Measurements from ENCODE around the gene POMGNT1.

DNA sequence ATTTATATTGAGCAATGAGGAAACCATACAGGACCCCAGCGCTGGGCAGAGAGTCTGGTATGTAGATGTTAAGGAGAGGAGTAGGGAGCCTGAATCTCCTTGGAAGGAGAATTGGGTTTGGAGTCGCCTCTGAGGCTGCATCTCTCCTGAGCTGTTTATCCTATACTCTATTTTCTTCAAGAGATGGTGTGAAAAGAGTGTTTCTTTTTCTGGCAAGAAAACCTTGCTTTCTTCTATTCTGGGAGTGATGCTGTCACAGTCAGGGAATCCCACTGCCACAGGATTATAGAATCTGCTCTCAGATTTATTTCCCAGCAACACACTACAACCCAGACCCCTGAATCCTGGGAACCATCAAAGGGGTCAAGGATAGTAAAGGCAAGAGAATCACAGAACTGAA, 8.2 kb upstream of the POMGNT1 start:
- TF ChIP-seq, protein P1, sequence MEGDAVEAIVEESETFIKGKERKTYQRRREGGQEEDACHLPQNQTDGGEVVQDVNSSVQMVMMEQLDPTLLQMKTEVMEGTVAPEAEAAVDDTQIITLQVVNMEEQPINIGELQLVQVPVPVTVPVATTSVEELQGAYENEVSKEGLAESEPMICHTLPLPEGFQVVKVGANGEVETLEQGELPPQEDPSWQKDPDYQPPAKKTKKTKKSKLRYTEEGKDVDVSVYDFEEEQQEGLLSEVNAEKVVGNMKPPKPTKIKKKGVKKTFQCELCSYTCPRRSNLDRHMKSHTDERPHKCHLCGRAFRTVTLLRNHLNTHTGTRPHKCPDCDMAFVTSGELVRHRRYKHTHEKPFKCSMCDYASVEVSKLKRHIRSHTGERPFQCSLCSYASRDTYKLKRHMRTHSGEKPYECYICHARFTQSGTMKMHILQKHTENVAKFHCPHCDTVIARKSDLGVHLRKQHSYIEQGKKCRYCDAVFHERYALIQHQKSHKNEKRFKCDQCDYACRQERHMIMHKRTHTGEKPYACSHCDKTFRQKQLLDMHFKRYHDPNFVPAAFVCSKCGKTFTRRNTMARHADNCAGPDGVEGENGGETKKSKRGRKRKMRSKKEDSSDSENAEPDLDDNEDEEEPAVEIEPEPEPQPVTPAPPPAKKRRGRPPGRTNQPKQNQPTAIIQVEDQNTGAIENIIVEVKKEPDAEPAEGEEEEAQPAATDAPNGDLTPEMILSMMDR (conservative IDR thresholded peaks at IDR 0.05 in 1 of 2, IDR thresholded peaks at IDR 0.05 in 1 of 2; ENCODE audit: extremely low read depth in 1 of 2, insufficient read depth in 1 of 2, low read depth in 1 of 2, low read length in 2 of 2), result no peak
- TF ChIP-seq EZH2 (IDR thresholded peaks at IDR 0.05; ENCODE audit: borderline replicate concordance, low read length), result no peak
